Measurements from ENCODE around the gene PELI1.

DNA sequence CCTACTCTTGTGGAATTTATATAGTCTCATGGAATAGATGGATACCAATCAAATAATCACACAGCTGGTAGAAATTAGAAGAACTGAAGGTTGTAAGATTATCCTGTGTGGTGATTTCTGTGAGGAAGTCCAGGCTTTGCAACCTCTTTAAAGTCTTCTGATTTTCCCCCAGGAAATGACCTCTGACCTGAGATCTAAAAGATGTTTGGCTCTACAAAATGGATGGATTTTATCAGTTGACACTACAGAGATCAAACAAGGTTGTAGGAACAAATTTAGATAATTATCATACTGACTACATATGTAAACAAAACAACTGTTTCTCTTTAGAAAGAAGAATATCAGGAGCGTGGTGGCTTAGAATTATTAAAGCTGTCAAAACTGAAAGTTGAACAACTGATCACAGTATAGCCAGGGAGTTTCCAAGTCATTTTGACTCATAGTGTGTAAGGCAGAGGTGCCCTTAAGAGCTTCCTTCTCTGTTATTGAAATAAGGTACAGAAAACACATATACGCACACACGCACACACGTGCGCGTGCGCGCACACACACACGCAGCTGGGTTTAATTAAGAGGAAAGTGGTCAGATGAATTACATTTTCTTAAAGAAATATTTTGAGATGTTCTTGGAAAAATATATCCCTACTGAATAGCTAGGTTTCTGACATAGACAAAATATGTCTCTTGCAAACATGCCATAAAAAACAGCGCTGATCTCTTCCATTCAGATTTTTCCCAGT, 35.5 kb upstream of the PELI1 start:
- TF ChIP-seq, protein P1, sequence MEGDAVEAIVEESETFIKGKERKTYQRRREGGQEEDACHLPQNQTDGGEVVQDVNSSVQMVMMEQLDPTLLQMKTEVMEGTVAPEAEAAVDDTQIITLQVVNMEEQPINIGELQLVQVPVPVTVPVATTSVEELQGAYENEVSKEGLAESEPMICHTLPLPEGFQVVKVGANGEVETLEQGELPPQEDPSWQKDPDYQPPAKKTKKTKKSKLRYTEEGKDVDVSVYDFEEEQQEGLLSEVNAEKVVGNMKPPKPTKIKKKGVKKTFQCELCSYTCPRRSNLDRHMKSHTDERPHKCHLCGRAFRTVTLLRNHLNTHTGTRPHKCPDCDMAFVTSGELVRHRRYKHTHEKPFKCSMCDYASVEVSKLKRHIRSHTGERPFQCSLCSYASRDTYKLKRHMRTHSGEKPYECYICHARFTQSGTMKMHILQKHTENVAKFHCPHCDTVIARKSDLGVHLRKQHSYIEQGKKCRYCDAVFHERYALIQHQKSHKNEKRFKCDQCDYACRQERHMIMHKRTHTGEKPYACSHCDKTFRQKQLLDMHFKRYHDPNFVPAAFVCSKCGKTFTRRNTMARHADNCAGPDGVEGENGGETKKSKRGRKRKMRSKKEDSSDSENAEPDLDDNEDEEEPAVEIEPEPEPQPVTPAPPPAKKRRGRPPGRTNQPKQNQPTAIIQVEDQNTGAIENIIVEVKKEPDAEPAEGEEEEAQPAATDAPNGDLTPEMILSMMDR (IDR thresholded peaks at IDR 0.05; ENCODE audit: poor library complexity, severe bottlenecking): no peak
- TF ChIP-seq TAF1 (IDR thresholded peaks at IDR 0.05; ENCODE audit: low read depth) (no peak), POLR2AphosphoS5 (IDR thresholded peaks at IDR 0.05) (no peak), EZH2 (IDR thresholded peaks at IDR 0.05; ENCODE audit: borderline replicate concordance, insufficient read depth, low read length, poor library complexity, severe bottlenecking) (no peak), SMC3 (conservative IDR thresholded peaks at IDR 0.05; ENCODE audit: poor library complexity) (no peak), EP300 (conservative IDR thresholded peaks at IDR 0.05; ENCODE audit: poor library complexity, severe bottlenecking) (no peak)
- TF ChIP-seq, protein P2, sequence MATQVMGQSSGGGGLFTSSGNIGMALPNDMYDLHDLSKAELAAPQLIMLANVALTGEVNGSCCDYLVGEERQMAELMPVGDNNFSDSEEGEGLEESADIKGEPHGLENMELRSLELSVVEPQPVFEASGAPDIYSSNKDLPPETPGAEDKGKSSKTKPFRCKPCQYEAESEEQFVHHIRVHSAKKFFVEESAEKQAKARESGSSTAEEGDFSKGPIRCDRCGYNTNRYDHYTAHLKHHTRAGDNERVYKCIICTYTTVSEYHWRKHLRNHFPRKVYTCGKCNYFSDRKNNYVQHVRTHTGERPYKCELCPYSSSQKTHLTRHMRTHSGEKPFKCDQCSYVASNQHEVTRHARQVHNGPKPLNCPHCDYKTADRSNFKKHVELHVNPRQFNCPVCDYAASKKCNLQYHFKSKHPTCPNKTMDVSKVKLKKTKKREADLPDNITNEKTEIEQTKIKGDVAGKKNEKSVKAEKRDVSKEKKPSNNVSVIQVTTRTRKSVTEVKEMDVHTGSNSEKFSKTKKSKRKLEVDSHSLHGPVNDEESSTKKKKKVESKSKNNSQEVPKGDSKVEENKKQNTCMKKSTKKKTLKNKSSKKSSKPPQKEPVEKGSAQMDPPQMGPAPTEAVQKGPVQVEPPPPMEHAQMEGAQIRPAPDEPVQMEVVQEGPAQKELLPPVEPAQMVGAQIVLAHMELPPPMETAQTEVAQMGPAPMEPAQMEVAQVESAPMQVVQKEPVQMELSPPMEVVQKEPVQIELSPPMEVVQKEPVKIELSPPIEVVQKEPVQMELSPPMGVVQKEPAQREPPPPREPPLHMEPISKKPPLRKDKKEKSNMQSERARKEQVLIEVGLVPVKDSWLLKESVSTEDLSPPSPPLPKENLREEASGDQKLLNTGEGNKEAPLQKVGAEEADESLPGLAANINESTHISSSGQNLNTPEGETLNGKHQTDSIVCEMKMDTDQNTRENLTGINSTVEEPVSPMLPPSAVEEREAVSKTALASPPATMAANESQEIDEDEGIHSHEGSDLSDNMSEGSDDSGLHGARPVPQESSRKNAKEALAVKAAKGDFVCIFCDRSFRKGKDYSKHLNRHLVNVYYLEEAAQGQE (IDR thresholded peaks at IDR 0.05; ENCODE audit: borderline replicate concordance): no peak

All from neural cell (in vitro differentiated cells).